ENCODE data around the gene MYCT1.
"Not testable (repeated sequence)": the region's sequence is repeated elsewhere in the genome, so short reads cannot be mapped to it uniquely, and the experiment has no call there.

The MYCT1 gene

GRCh38 chr6:152697634-152698033 lies at the start of gene MYCT1:
TSS of gene MYCT1 (plus strand) at chr6:152697897. CDS start at chr6:152697903, 6 bp downstream.
- no peak within 1 kb of the TSS for H3K27ac Mint-ChIP-seq
- no peak within 1 kb of the TSS for H3K4me3 Mint-ChIP-seq
- no peaks in the 10 kb centered on the region for H3K9me3 Mint-ChIP-seq
- DNase-seq (ENCODE audit: low spot score) = no peak
- no peaks in the 10 kb centered on the region for H3K36me3 Mint-ChIP-seq (ENCODE audit: low read depth)
- H3K27me3 Mint-ChIP-seq (ENCODE audit: low read depth) = peaks cover 12% of the 10 kb centered on the region
- H3K4me1 Mint-ChIP-seq (ENCODE audit: low read depth) = no peaks in the 10 kb centered on the region

GRCh38 chr6:152648105-152648504 lies 49.6 kb upstream of the MYCT1 start:
- Mint-ChIP-seq H3K4me3 (no peak overlapping the region), H3K27me3 (ENCODE audit: low read depth) (no peaks in the 10 kb centered on the region), H3K36me3 (ENCODE audit: low read depth) (no peaks in the 10 kb centered on the region), H3K27ac (no peak overlapping the region), H3K9me3 (no peaks in the 10 kb centered on the region), H3K4me1 (ENCODE audit: low read depth) (no peaks in the 10 kb centered on the region)
- no peak for DNase-seq (ENCODE audit: low spot score)

DNA sequence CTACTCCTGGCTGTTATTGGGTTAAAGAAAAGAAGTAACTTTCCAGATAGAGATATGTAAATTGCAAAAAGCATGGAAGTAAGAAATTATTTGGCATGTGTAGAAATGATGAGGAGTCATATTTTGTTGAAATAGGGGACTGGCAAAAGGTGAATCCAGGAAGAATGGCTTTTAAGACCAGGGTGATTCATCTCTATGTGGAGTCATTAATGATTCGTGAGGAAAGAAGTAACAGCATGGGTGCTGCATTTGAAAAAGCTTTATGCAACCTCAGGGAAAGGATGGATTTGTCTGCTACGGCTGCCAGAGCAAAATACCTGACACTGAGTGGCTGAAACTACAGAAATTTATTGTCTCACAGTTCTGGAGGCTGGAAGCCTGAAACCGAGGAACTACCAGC lies 45.7 kb upstream of the MYCT1 start:
- no peaks in the 10 kb centered on the region for H3K27me3 Mint-ChIP-seq (ENCODE audit: low read depth)
- no peaks in the 10 kb centered on the region for H3K36me3 Mint-ChIP-seq (ENCODE audit: low read depth)
- H3K4me1 Mint-ChIP-seq (ENCODE audit: low read depth) = no peaks in the 10 kb centered on the region
- H3K27ac Mint-ChIP-seq = no peak overlapping the region
- DNase-seq (ENCODE audit: low spot score) = no peak
- H3K4me3 Mint-ChIP-seq = no peak overlapping the region
- no peaks in the 10 kb centered on the region for H3K9me3 Mint-ChIP-seq

- H3K27me3 Mint-ChIP-seq (ENCODE audit: low read depth) = no peaks in the 10 kb centered on the region
- H3K36me3 Mint-ChIP-seq (ENCODE audit: low read depth) = no peaks in the 10 kb centered on the region
- H3K27ac Mint-ChIP-seq = no peak overlapping the region
- H3K9me3 Mint-ChIP-seq = no peaks in the 10 kb centered on the region
- DNase-seq (ENCODE audit: low spot score) = no peak
- H3K4me3 Mint-ChIP-seq = no peak overlapping the region
- no peaks in the 10 kb centered on the region for H3K4me1 Mint-ChIP-seq (ENCODE audit: low read depth)
Measured at GRCh38 chr6:152661776-152662175, 35.9 kb upstream of the MYCT1 start.

- H3K36me3 Mint-ChIP-seq (ENCODE audit: low read depth) = no peaks in the 10 kb centered on the region
- H3K4me1 Mint-ChIP-seq (ENCODE audit: low read depth) = no peaks in the 10 kb centered on the region
- H3K9me3 Mint-ChIP-seq = no peaks in the 10 kb centered on the region
- H3K27me3 Mint-ChIP-seq (ENCODE audit: low read depth) = no peaks in the 10 kb centered on the region
- no peak overlapping the region for H3K27ac Mint-ChIP-seq
- H3K4me3 Mint-ChIP-seq = no peak overlapping the region
- DNase-seq (ENCODE audit: low spot score) = no peak
Measured at GRCh38 chr6:152669895-152670294, 27.8 kb upstream of the MYCT1 start.

GRCh38 chr6:152671171-152671570 lies 26.5 kb upstream of the MYCT1 start:
- Mint-ChIP-seq H3K27me3 (ENCODE audit: low read depth) (no peaks in the 10 kb centered on the region), H3K27ac (no peak overlapping the region), H3K4me3 (no peak overlapping the region), H3K4me1 (ENCODE audit: low read depth) (no peaks in the 10 kb centered on the region), H3K9me3 (no peaks in the 10 kb centered on the region), H3K36me3 (ENCODE audit: low read depth) (no peaks in the 10 kb centered on the region)
- no peak for DNase-seq (ENCODE audit: low spot score)

DNA sequence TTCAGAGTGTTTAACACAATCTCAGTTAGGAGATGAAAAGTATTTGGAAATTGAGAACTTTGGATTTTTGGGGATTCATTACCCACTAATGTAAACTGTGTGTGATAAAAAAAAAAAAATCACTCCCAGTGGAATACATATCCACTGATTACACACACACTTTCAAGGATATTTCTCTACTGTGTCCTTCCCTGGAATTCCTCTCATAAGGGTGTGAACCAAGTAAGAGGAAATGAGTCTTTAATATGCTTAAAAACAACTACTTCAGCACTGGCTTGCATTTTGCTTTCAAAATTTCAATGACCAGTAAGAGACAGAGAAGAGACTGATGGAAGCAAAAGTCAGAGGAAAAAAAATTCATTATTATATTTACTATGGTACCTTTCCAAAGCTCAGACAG lies 24.5 kb upstream of the MYCT1 start:
- DNase-seq (ENCODE audit: low spot score) = no peak
- Mint-ChIP-seq H3K27ac (no peak overlapping the region), H3K27me3 (ENCODE audit: low read depth) (no peaks in the 10 kb centered on the region), H3K36me3 (ENCODE audit: low read depth) (no peaks in the 10 kb centered on the region), H3K9me3 (no peaks in the 10 kb centered on the region), H3K4me1 (ENCODE audit: low read depth) (no peaks in the 10 kb centered on the region), H3K4me3 (no peak overlapping the region)

DNA sequence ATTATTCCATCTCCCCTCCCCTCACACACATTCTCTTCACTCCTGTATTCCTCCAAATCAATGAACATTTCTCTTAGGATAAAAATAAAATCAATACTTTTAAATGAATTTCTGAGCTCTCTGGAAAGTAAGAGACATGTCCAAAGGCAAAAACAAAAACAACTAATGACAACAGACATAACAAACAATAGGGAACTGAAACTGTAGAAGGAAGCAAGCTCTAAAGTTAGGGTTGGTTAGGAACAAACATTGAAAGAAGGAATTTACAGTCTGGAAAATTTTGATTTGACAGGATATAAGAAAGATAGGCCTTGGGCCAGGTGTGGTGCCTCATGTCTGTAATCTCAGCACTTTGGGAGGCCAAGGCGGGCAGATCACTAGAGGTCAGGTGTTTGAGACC lies 17.5 kb upstream of the MYCT1 start:
- no peaks in the 10 kb centered on the region for H3K27me3 Mint-ChIP-seq (ENCODE audit: low read depth)
- no peaks in the 10 kb centered on the region for H3K9me3 Mint-ChIP-seq
- no peak overlapping the region for H3K27ac Mint-ChIP-seq
- no peak for DNase-seq (ENCODE audit: low spot score)
- H3K36me3 Mint-ChIP-seq (ENCODE audit: low read depth) = no peaks in the 10 kb centered on the region
- H3K4me3 Mint-ChIP-seq = no peak overlapping the region
- H3K4me1 Mint-ChIP-seq (ENCODE audit: low read depth) = no peaks in the 10 kb centered on the region

DNA sequence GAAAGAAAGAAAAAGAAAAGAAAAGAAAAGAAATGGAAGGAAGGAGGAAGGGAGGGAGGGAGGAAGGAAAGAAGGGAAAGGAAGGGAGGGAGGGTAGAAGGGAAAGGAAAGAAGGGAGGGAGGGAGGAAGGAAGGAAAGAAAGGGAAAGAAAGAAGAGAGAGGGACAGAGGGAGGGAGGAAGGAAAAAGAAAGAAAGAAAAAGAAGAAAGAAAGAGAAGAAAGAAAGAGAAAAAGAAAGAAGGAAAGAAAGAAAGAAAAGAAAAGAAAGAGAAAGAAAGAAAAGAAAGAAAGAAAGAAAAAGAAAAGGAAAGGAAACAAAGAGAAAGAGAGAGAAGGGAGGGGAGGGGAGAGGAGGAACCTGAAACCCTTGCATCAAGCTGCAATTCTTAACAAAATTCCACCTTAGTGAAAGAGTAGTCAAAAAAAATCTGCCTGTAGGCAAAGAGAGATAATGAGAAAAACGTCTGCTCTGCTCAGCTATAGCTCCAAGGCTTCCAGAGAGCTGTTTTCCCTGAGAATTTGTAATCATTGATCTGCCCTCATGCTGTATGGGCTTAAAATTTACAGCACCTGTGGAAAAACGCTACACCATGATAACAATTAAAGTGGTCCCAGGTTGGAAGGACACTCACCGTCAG lies 16.7 kb upstream of the MYCT1 start:
- no peaks in the 10 kb centered on the region for H3K36me3 Mint-ChIP-seq (ENCODE audit: low read depth)
- H3K27ac Mint-ChIP-seq = no peak overlapping the region

DNA sequence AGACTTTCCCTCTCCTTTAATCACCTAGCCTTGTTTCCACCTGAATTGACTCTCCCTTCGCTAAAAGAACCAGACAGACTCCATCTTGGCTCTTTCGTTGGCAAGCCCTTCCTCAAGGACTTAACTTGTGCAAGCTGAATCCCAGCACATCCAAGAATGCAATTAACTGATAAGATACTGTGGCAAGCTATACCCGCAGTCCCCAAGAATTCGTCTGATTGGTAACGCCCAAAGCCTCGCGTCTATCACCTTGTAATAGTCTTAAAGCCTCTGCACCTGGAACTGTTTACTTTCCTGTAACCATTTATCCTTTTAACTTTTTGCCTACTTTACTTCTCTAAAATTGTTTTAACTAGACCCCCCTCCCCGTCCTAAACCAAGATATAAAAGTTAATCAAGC lies 15.6 kb upstream of the MYCT1 start:
- Mint-ChIP-seq H3K36me3 (ENCODE audit: low read depth) (no peaks in the 10 kb centered on the region), H3K27ac (no peak overlapping the region), H3K4me1 (ENCODE audit: low read depth) (no peaks in the 10 kb centered on the region), H3K9me3 (no peaks in the 10 kb centered on the region), H3K4me3 (no peak overlapping the region), H3K27me3 (ENCODE audit: low read depth) (no peaks in the 10 kb centered on the region)
- DNase-seq (ENCODE audit: low spot score) = no peak

More for the DNA sequence above, 16.7 kb upstream of the MYCT1 start:
- Mint-ChIP-seq H3K27me3 (ENCODE audit: low read depth) (no peaks in the 10 kb centered on the region), H3K9me3 (no peaks in the 10 kb centered on the region), H3K4me3 (no peak overlapping the region), H3K4me1 (ENCODE audit: low read depth) (no peaks in the 10 kb centered on the region)
- DNase-seq (ENCODE audit: low spot score) = no peak

DNA sequence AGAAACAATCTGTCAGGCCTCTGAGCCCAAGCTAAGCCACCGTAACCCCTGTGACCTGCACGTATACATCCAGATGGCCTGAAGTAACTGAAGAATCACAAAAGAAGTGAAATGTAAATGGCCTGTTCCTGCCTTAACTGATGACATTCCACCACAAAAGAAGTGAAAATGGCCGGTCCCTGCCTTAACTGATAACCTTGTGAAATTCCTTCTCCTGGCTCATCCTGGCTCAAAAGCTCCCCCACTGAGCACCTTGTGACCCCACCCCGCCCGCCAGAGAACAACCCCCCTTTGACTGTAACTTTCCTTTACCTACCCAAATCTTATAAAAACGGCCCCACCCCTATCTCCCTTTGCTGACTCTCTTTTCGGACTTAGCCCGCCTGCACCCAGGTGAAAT lies 14.8 kb upstream of the MYCT1 start:
- H3K4me1 Mint-ChIP-seq (ENCODE audit: low read depth); H3K27me3 Mint-ChIP-seq (ENCODE audit: low read depth); H3K4me3 Mint-ChIP-seq; H3K9me3 Mint-ChIP-seq; H3K36me3 Mint-ChIP-seq (ENCODE audit: low read depth); DNase-seq (ENCODE audit: low spot score); H3K27ac Mint-ChIP-seq: not testable (repeated sequence)

DNA sequence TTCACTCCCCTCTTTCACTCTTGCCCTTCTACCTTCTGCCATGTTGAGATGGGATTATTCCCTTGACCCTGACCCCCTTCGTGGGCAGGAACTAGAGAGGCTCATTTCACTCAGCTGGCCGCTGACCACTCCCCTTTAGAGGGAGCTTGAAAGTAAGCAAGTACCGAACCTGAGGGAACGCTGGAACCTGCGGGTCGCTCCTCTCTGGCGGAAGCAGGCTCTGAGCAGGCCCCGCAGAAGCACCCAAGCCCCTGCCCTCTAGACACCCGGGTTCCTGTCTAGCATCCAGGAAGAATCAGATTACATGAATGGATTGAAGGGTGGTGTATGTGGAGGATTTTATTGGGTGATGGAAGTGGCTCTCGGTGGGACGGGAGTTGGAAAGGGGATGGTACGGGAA lies 11.9 kb upstream of the MYCT1 start:
- Mint-ChIP-seq H3K36me3 (ENCODE audit: low read depth) (no peaks in the 10 kb centered on the region), H3K4me1 (ENCODE audit: low read depth) (no peaks in the 10 kb centered on the region), H3K9me3 (no peaks in the 10 kb centered on the region), H3K27ac (no peak overlapping the region), H3K4me3 (no peak overlapping the region), H3K27me3 (ENCODE audit: low read depth) (no peaks in the 10 kb centered on the region)
- DNase-seq (ENCODE audit: low spot score) = no peak

DNA sequence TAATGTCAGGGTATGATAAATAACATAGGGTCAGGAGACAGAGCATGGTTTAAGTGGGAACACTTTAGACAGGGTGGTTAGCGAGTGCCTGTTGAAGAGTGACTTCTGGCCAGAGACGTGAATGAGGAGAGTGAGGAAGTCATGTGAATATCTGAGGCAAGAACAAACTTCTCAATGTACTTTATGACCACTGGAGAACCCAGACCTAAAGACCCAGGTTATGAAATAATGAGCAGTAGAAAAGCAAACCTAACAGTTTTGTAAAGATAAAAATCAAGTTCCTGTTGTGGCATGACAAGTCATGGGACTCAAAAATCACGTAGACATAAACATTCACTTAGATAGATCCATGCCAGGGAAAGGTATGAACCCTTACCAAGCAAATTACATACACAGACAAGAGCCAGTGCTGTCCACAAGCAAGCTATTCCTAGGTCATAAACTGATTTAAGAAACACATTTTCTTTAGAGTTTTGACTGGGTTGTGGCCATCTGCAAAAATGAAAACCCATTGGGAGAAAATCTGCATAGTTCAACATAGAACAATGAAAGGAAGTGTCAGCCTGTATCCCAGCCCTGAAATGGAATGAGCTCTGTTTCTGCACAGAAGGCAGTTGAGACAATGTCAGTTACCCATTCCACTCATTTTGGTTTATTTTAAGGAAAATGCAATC lies 2.2 kb upstream of the MYCT1 start:
- DNase-seq (ENCODE audit: low spot score) = no peak
- no peaks in the 10 kb centered on the region for H3K4me1 Mint-ChIP-seq (ENCODE audit: low read depth)
- no peak overlapping the region for H3K27ac Mint-ChIP-seq
- no peak overlapping the region for H3K4me3 Mint-ChIP-seq
- no peaks in the 10 kb centered on the region for H3K36me3 Mint-ChIP-seq (ENCODE audit: low read depth)
- no peaks in the 10 kb centered on the region for H3K9me3 Mint-ChIP-seq
- peaks cover 6% of the 10 kb centered on the region for H3K27me3 Mint-ChIP-seq (ENCODE audit: low read depth)

GRCh38 chr6:152696522-152696921 lies 1.2 kb upstream of the MYCT1 start:
- no peaks in the 10 kb centered on the region for H3K4me1 Mint-ChIP-seq (ENCODE audit: low read depth)
- DNase-seq (ENCODE audit: low spot score) = no peak
- no peak overlapping the region for H3K4me3 Mint-ChIP-seq
- peaks cover 8% of the 10 kb centered on the region for H3K27me3 Mint-ChIP-seq (ENCODE audit: low read depth)
- H3K9me3 Mint-ChIP-seq = no peaks in the 10 kb centered on the region
- H3K27ac Mint-ChIP-seq = no peak overlapping the region
- H3K36me3 Mint-ChIP-seq (ENCODE audit: low read depth) = no peaks in the 10 kb centered on the region

DNA sequence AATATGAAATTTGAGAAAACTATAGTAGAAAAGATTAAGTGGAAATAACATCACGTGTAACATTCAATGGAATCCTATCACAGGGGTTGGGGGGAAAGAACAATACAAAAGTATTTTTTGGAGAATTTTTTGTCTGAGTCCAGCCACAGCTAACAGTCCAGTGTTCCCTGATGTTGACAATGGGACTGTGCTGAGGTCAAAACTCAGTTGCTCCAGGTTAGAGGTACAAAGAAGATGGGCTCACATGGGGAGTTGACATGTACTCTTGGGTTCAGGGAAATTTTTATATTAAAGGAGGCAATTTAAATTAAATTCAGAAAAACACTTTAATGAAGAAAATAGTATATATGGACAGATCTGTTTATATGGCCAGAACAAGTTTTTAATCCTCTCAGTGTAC lies 995 bp downstream of the MYCT1 start:
- Mint-ChIP-seq H3K4me1 (ENCODE audit: low read depth) (no peaks in the 10 kb centered on the region), H3K36me3 (ENCODE audit: low read depth) (no peaks in the 10 kb centered on the region), H3K4me3 (no peak overlapping the region), H3K27me3 (ENCODE audit: low read depth) (peaks cover 12% of the 10 kb centered on the region), H3K27ac (no peak overlapping the region), H3K9me3 (no peaks in the 10 kb centered on the region)
- DNase-seq (ENCODE audit: low spot score) = no peak

All from T-helper 2 cell treated with Interferon-gamma antibody and Interleukin-4, amounts not matched to agents 5 μg/mL and 100 μg/mL, for 36 hours (primary cell).